H1 (cell line): ENCODE results near the gene KPRP. TPM values are rescaled to one million over a fixed set of nuclear protein-coding genes. Genes with fewer than 3 reads are reported as not detected.

Experiments used
- CTCF ChIA-PET: fragments of 300-600 bp; sonication (Branson Sonifier 250); formaldehyde crosslinking; loops from one replicate; lab custom pipeline; 2021; ENCODE audit not compliant: partially characterized antibody; lab: Charles Lee
- POLR2A ChIA-PET: fragments of 300-600 bp; sonication (Branson Sonifier 250); formaldehyde crosslinking; loops from one replicate; lab custom pipeline; 2021; ENCODE audit warnings: inconsistent platforms; ENCODE audit not compliant: partially characterized antibody; lab: Charles Lee
- DNase-seq, 2 experiments: peaks; one replicate each; pipeline versions ENCODE4 v3.0.0 to v3.0.0-alpha.2; 2010 to 2022; ENCODE audit warnings: low spot score in 2 of 2, low read depth in 1 of 2, mixed read lengths in 1 of 2
- FAIRE-seq: peaks from 2 replicates; lab custom pipeline; 2011; peaks lifted over from hg19 to GRCh38; lab: Jason Lieb, UNC
- H2AFZ ChIP-seq: 2 replicates; pipeline ENCODE4 v1.8.1; 2012; ENCODE audit warnings: low read length, inconsistent platforms
- H2AK5ac ChIP-seq: 2 replicates; pipeline ENCODE4 v1.6.1; 2013; ENCODE audit warnings: low read depth, low read length
- H2BK120ac ChIP-seq: replicated peaks from 2 replicates; pipeline ENCODE3; 2013; ENCODE audit warnings: low read depth, low read length, inconsistent platforms
- H2BK12ac ChIP-seq: 2 replicates; pipeline ENCODE4 v1.6.1; 2013; ENCODE audit warnings: low read depth, low read length
- H2BK15ac ChIP-seq: 2 replicates; pipeline ENCODE4 v1.6.1; 2013; ENCODE audit warnings: low read length
- H2BK20ac ChIP-seq: 2 replicates; pipeline ENCODE4 v1.6.1; 2013; ENCODE audit warnings: low read length
- H2BK5ac ChIP-seq: 2 replicates; pipeline ENCODE4 v1.6.1; 2013; ENCODE audit warnings: low read depth, low read length
- H3K14ac ChIP-seq: 2 replicates; pipeline ENCODE4 v1.6.1; 2013; ENCODE audit warnings: inconsistent platforms; ENCODE audit not compliant: insufficient read length
- H3K18ac ChIP-seq: 2 replicates; pipeline ENCODE4 v1.6.1; 2013; ENCODE audit warnings: low read length; ENCODE audit errors: extremely low read depth
- H3K23ac ChIP-seq: 2 replicates; pipeline ENCODE4 v1.6.1; 2013; ENCODE audit warnings: inconsistent platforms; ENCODE audit not compliant: insufficient read length
- H3K23me2 ChIP-seq: 2 replicates; pipeline ENCODE4 v1.6.1; 2013; ENCODE audit warnings: low read depth, low read length
- H3K27ac ChIP-seq: 2 replicates; pipeline ENCODE4 v1.6.1; 2011; ENCODE audit warnings: low read depth, low read length, inconsistent platforms
- H3K27me3 ChIP-seq, 4 experiments: replicated peaks in 1 of 4; 1 replicate in 1 of 4; 2 replicates in 3 of 4; pipeline versions ENCODE4 v1.6.1 to v1.8.1; 2011 to 2013; ENCODE audit warnings: low read length in 3 of 4, mild to moderate bottlenecking in 3 of 4, inconsistent platforms in 2 of 4, mixed read lengths in 2 of 4, moderate library complexity in 1 of 4; ENCODE audit not compliant: control insufficient read depth in 3 of 4, insufficient read depth in 3 of 4; ENCODE audit errors: extremely low read depth in 1 of 4
- H3K36me3 ChIP-seq, 4 experiments: 2 replicates each; pipeline versions ENCODE4 v1.6.1 to v1.8.1; 2011 to 2013; ENCODE audit warnings: mild to moderate bottlenecking in 4 of 4, low read length in 3 of 4, moderate library complexity in 2 of 4, control low read depth in 1 of 4, inconsistent platforms in 1 of 4; ENCODE audit not compliant: insufficient read depth in 4 of 4, control insufficient read depth in 2 of 4
- H3K4ac ChIP-seq: replicated peaks from 2 replicates; pipeline ENCODE3; 2013; ENCODE audit warnings: low read length, low read depth, mixed read lengths, inconsistent platforms; ENCODE audit not compliant: insufficient read length
- H3K4me1 ChIP-seq, 4 experiments: replicated peaks in 1 of 4; 1 replicate in 1 of 4; 2 replicates in 3 of 4; pipeline versions ENCODE4 v1.6.1 to v1.8.1; 2011 to 2013; ENCODE audit warnings: low read length in 3 of 4, inconsistent platforms in 2 of 4, mixed read lengths in 1 of 4; ENCODE audit not compliant: insufficient read depth in 4 of 4, control insufficient read depth in 3 of 4
- H3K4me2 ChIP-seq, 2 experiments: 2 replicates each; pipeline versions ENCODE4 v1.6.1 to v1.8.1; 2011 to 2013; ENCODE audit warnings: low read depth in 2 of 2, low read length in 2 of 2, control low read depth in 1 of 2, inconsistent platforms in 1 of 2, mild to moderate bottlenecking in 1 of 2; ENCODE audit not compliant: insufficient read depth in 1 of 2
- H3K4me3 ChIP-seq, 4 experiments: fragments of 200-600, 300-600 bp in 1 of 4; sonication (generic), shearing (Covaris generic), sonication (Bioruptor Twin) in 1 of 4; 2 replicates each; pipeline versions ENCODE4 v1.5.1 to v1.8.1; 2011 to 2016; ENCODE audit warnings: low read length in 4 of 4, low read depth in 3 of 4, control low read depth in 2 of 4, inconsistent platforms in 2 of 4, mild to moderate bottlenecking in 2 of 4, mixed read lengths in 1 of 4, moderate library complexity in 1 of 4; ENCODE audit not compliant: insufficient read depth in 2 of 4; ENCODE audit errors: extremely low read depth in 1 of 4
- H3K56ac ChIP-seq: replicated peaks from 2 replicates; pipeline ENCODE3; 2013; ENCODE audit warnings: low read depth, mild to moderate bottlenecking, mixed read lengths, low read length, inconsistent platforms; ENCODE audit not compliant: insufficient read length
- H3K79me1 ChIP-seq: 2 replicates; pipeline ENCODE4 v1.6.1; 2013; ENCODE audit warnings: low read depth, low read length, control low read depth
- H3K79me2 ChIP-seq, 2 experiments: 2 replicates each; pipeline versions ENCODE4 v1.6.1 to v1.8.1; 2012 to 2013; ENCODE audit warnings: low read length in 2 of 2, mild to moderate bottlenecking in 2 of 2, inconsistent platforms in 1 of 2; ENCODE audit not compliant: insufficient read depth in 2 of 2, control insufficient read depth in 1 of 2
- H3K9ac ChIP-seq, 4 experiments: replicated peaks in 1 of 4; 1 replicate in 1 of 4; 2 replicates in 3 of 4; pipeline versions ENCODE4 v1.6.1 to v1.8.1; 2011 to 2013; ENCODE audit warnings: low read depth in 3 of 4, low read length in 3 of 4, control low read depth in 2 of 4, mild to moderate bottlenecking in 2 of 4, moderate library complexity in 2 of 4, inconsistent platforms in 1 of 4; ENCODE audit errors: extremely low read depth in 1 of 4
- H3K9me3 ChIP-seq, 2 experiments: 2 replicates each; pipeline versions ENCODE4 v1.6.1 to v1.8.1; 2012 to 2013; ENCODE audit warnings: mild to moderate bottlenecking in 2 of 2, moderate library complexity in 2 of 2, control low read depth in 1 of 2, inconsistent platforms in 1 of 2, low read depth in 1 of 2, low read length in 1 of 2, mixed read lengths in 1 of 2; ENCODE audit not compliant: insufficient read depth in 2 of 2
- H4K20me1 ChIP-seq, 2 experiments: replicated peaks in 1 of 2; 2 replicates each; pipeline versions ENCODE3 to v1.8.1; 2011 to 2013; ENCODE audit warnings: inconsistent platforms in 2 of 2, low read length in 2 of 2, mild to moderate bottlenecking in 1 of 2; ENCODE audit not compliant: insufficient read depth in 2 of 2, control insufficient read depth in 1 of 2
- H4K5ac ChIP-seq: 2 replicates; pipeline ENCODE4 v1.6.1; 2013; ENCODE audit warnings: low read length, low read depth, mixed read lengths, inconsistent platforms; ENCODE audit not compliant: insufficient read length
- H4K8ac ChIP-seq: 2 replicates; pipeline ENCODE4 v1.8.0; 2013; ENCODE audit warnings: mild to moderate bottlenecking, moderate library complexity, low read length, inconsistent platforms; ENCODE audit not compliant: insufficient read depth; ENCODE audit errors: extremely low read depth
- H4K91ac ChIP-seq: replicated peaks from 2 replicates; pipeline ENCODE3; 2013; ENCODE audit warnings: low read length, mixed read lengths, inconsistent platforms; ENCODE audit not compliant: insufficient read length
- POLR2A ChIP-seq, 2 experiments: IDR thresholded peaks; 1 replicate in 1 of 2; 2 replicates in 1 of 2; pipeline ENCODE4 v1.6.1; 2011; ENCODE audit warnings: low read depth in 2 of 2, low read length in 2 of 2, mild to moderate bottlenecking in 2 of 2; ENCODE audit errors: control extremely low read depth in 1 of 2
- WGBS, 2 experiments: shearing (Covaris generic) in 1 of 2; methylation state at CpG; one replicate each; pipeline versions ENCODE4 v1.1.6 to v1.1.7; 2013 to 2015; ENCODE audit warnings: low lambda C conversion rate in 2 of 2, mixed read lengths in 2 of 2, inconsistent platforms in 1 of 2, low coverage in 1 of 2, missing lambda C conversion rate in 1 of 2; ENCODE audit not compliant: insufficient replicate concordance in 2 of 2, insufficient coverage in 1 of 2, insufficient read length in 1 of 2; ENCODE audit errors: extremely low coverage in 1 of 2, missing lambda C conversion rate in 1 of 2; 5-methylcytosine and 5-hydroxymethylcytosine counted together
- polyA plus RNA-seq, 7 experiments: library from polyadenylated mRNA; depleted of rRNA in 3 of 7; stranded (reverse) in 5 of 7; unstranded in 2 of 7; fragments of >200 nt in 5 of 7; fragments of 200-250 nt in 2 of 7; gene quantifications; 1 replicate in 5 of 7; 2 replicates in 1 of 7; 4 replicates in 1 of 7; pipeline versions ENCODE4 v1.2.1 to v1.2.3, GENCODE V29; 2011 to 2013; ENCODE audit warnings: missing spikeins in 2 of 7, mixed read lengths in 2 of 7
- total RNA-seq: library from RNA; stranded (reverse); fragmentation: NEBNext Ultra II Directional; extraction: Animal tissue kit (Norgen Biotek cat#: 25700); gene quantifications from 2 replicates; pipeline ENCODE4 v1.2.1, GENCODE V29; 2021

The KPRP gene
- total and polyA plus RNA-seq, 2 of the 8 experiments (the other 6 are each of a cell fraction or from before 2014, with no cell fraction given) = not detected

- H2BK15ac ChIP-seq = no peak within 1 kb of the TSS
- no peaks in the 10 kb centered on the region for H3K27me3 ChIP-seq
- H4K20me1 ChIP-seq = no peaks in the 10 kb centered on the region
- DNase-seq (no peak), FAIRE-seq (no peak)
- no peak within 1 kb of the TSS for H2AK5ac ChIP-seq
- POLR2A ChIA-PET = no interaction called here
- H2BK20ac ChIP-seq = no peak within 1 kb of the TSS
- H3K23me2 ChIP-seq = no peaks in the 10 kb centered on the region
- H2BK12ac ChIP-seq = no peak within 1 kb of the TSS
- H3K23ac ChIP-seq = no peak within 1 kb of the TSS
- no peak within 1 kb of the TSS for H3K14ac ChIP-seq
- H3K4ac ChIP-seq = no peak within 1 kb of the TSS
- no peaks in the 10 kb centered on the region for H3K36me3 ChIP-seq
- H4K8ac ChIP-seq = no peak within 1 kb of the TSS
- no peaks in the 10 kb centered on the region for H3K79me2 ChIP-seq
- no peak for TF ChIP-seq POLR2A (IDR thresholded peaks at IDR 0.05; ENCODE audit: control extremely low read depth in 1 of 2, low read depth in 2 of 2, low read length in 2 of 2)
- H3K9ac ChIP-seq = no peak within 1 kb of the TSS
- no peak within 1 kb of the TSS for H3K4me3 ChIP-seq
- H3K56ac ChIP-seq = no peak within 1 kb of the TSS
- H4K91ac ChIP-seq = no peak within 1 kb of the TSS
- no peak within 1 kb of the TSS for H3K18ac ChIP-seq
- H3K4me2 ChIP-seq = no peak within 1 kb of the TSS
- peaks cover 61 to 81% of the 10 kb centered on the region in 2 experiments for H3K9me3 ChIP-seq
- no peak within 1 kb of the TSS for H2AFZ ChIP-seq
- no peak within 1 kb of the TSS for H2BK5ac ChIP-seq
- H4K5ac ChIP-seq = no peak within 1 kb of the TSS
- H3K79me1 ChIP-seq = no peaks in the 10 kb centered on the region
- WGBS, 2 experiments = 44% methylated on average over 3 of the region's 3 CpGs; no CpG with 5 or more reads in 1 of the 2 experiments
- no peaks in the 10 kb centered on the region for H3K4me1 ChIP-seq
- H3K27ac ChIP-seq = no peak within 1 kb of the TSS
- H2BK120ac ChIP-seq = no peak within 1 kb of the TSS
- CTCF ChIA-PET = interaction anchor here (0.7 kb wide), 1 partner anchor 163 kb away, joined by 3 read pairs; no protein-coding TSS in a partner anchor
These were observed 48.8 kb downstream of the KPRP start, which contains the start of gene LCE1C for GRCh38 chr1:152806576-152806975. Gene LCE1C (minus strand): TSS chr1:152806651. CDS start chr1:152805478, 1,173 bp downstream.
